ENCODE results near the gene OLA1. TPM values are rescaled to one million over a fixed set of nuclear protein-coding genes. Genes with fewer than 3 reads are reported as not detected.

OLA1 gene
- total RNA-seq, 4 donors from 2014 or later, result 40.4 to 54.1 (median 50.6) TPM

DNA sequence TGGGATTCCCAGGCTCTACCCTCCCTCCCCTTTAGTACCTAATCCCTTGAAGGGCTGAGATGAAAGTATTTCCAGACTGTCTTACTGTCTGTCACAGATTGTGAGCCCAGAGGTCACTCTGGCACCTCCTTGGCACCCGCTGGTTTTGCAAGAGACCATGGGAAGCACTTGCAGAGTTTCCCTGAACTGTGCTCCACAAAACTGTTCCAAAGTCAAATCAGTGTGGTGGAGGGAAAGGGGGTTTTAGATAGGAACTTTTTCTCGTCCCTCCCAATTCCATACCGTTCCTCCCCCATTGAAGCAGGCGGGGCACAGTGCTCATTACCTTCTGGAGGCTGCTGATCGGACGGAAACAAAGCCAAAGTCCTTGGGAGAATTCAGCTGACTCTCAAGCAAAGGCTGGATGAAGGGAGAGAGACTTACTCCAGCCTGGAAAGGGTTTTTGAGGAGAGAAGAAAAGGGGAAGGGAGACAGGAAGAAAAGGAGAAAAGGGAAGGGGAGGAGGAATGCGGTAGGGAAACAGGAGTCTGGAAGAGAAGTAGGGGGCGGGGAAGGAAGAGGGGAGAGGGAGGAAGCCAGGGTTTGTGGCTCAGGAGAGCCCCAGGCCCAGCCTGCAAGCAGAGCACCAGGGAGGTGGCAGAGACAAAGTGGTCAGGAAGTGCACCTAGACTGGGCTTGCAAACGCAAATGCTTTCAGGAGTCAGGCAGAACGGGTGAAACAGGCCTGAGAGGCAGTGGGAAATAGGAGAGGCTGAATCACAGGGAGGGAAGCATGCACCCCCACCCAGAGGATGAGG lies 194.8 kb downstream of the OLA1 start:
- ATAC-seq (ENCODE audit: low FRiP score) (peak; percentile 60), DNase-seq (ENCODE audit: low spot score) (no peak)
- TF ChIP-seq, protein P1, sequence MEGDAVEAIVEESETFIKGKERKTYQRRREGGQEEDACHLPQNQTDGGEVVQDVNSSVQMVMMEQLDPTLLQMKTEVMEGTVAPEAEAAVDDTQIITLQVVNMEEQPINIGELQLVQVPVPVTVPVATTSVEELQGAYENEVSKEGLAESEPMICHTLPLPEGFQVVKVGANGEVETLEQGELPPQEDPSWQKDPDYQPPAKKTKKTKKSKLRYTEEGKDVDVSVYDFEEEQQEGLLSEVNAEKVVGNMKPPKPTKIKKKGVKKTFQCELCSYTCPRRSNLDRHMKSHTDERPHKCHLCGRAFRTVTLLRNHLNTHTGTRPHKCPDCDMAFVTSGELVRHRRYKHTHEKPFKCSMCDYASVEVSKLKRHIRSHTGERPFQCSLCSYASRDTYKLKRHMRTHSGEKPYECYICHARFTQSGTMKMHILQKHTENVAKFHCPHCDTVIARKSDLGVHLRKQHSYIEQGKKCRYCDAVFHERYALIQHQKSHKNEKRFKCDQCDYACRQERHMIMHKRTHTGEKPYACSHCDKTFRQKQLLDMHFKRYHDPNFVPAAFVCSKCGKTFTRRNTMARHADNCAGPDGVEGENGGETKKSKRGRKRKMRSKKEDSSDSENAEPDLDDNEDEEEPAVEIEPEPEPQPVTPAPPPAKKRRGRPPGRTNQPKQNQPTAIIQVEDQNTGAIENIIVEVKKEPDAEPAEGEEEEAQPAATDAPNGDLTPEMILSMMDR (IDR thresholded peaks at IDR 0.05), result no peak

DNA sequence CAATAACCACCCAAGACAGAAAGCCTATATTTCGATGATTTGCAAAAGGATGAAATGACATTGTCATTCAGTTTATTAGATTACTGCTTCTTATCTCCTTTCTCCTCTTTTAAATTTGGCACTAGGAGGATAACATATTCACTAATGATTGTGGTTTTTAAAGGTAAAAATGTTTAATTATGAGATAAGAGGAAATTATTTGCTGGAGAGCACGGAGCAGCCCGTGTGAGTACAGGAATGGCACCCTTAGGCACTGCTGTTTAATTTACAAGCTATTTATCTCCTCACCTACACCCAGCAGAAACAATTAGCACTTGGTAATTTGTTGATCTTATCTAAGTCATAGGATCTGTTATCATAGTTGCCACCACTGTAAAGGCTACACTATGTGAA lies 195.8 kb downstream of the OLA1 start:
- TF ChIP-seq, protein P1 (IDR thresholded peaks at IDR 0.05), result no peak
- ATAC-seq (ENCODE audit: low FRiP score) (no peak), DNase-seq (ENCODE audit: low spot score) (no peak)

DNA sequence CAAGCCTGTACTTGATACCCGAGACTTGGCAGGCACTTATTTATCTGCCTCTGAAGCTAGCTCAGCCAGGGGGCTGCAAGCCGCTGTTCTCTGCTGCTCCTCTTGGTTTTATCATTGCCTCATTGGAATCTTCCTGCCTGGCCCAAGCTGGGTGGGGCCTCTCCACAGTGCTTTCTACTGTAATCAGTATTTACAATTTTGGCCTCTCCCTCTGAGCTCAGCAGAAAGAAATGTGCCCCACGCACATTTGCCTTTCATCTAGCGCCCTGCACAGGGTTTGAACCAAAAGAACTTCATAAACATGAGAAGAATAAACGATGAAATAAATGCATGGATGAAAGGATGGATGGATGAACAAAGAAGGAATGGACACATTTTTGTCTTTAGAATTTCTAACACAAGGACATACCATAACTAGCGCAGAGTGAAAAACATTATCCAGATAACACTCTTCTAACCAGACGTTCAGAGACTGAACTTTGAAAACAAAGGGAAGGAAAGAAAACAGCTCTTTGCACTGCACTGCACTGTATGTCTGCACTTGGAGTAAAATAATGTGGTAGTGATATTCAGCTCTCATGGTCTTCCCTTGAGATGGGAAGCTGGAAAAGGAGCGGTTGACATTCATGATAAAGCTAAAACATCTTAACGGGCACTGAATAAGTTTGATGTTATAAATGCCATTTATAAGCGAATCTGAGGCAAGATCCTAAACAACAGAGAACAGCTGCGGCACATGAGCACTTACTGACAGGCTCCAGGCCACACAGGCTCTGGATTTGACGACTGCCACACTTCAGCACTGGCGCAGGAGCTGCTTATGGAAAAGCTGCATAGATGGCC lies 196.4 kb downstream of the OLA1 start:
- ATAC-seq (ENCODE audit: low FRiP score) (peak; percentile 82), DNase-seq (ENCODE audit: low spot score) (no peak)
- TF ChIP-seq, protein P1 (IDR thresholded peaks at IDR 0.05), result no peak

DNA sequence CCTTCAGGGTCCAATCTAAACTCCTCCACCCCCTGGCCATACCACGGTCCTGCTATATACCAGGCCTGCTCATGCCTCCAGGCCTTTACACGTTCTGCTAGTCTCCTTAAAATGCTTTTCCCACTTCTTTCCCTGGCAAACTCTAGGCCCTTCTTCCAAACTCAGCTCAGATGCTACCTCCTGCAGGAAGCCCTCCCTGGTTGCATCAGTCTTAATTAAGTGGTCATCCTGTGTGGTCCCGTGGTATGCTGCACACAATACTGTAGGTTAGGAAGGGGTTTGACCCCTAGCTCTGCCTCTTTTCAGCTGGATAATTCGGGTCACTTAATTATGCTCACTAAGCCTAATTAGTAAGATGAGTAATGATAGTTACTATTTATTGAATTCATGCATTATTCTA lies 197.3 kb downstream of the OLA1 start:
- DNase-seq (ENCODE audit: low spot score) (no peak), ATAC-seq (ENCODE audit: low FRiP score) (no peak)
- TF ChIP-seq, protein P1 (IDR thresholded peaks at IDR 0.05), result no peak

DNA sequence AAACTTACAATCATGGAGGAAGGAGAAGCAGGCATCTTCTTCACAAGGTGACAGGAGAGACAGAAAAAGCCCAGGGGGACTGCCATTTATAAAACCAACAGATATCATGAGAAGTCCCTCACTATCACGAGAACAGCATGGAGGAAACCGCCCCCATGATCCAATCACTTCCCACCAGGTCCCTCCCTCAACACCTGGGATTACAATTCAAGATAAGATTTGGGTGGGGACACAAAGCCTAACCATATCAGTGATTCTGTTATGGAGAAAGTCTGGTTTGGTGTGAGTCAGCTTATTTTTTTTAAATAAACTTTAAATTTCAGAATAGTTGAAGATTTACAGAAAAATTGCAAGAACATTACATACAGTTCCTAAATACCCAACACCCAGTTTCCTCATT lies 198.4 kb downstream of the OLA1 start:
- no peak for ATAC-seq (ENCODE audit: low FRiP score)
- TF ChIP-seq, protein P1 (IDR thresholded peaks at IDR 0.05), result no peak
- DNase-seq (ENCODE audit: low spot score), result no peak

DNA sequence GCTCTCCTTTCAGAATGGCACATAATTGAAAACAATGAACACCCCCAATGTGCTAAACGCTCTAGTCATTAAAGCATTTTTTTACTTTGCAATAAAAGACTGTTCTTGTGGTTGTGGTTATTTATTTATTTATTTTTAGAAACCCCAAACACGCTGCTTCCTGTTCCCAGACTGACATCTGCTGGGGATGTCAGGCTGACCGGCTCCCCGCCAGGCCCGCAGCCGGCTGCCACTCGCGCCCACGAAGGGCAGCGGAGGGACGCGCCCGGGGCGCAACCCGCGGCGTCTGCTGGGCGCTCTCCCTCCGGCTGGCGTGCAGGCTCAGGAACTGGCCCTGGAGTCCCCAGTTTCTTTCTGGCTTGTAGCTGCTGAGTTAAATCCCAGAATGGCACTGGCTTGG lies 200.1 kb downstream of the OLA1 start:
- DNase-seq (ENCODE audit: low spot score), result no peak
- TF ChIP-seq, protein P1 (IDR thresholded peaks at IDR 0.05), result no peak
- ATAC-seq (ENCODE audit: low FRiP score), result no peak
